ACC112 (cell line): Measurements from ENCODE around the gene LRBA.

Source experiments
- H2AFZ ChIP-seq: fragments of 200-600 bp; sonication (generic); one replicate; pipeline ENCODE4 v1.6.0; 2017; ENCODE audit warnings: antibody characterized with exemption, low read length; ENCODE audit not compliant: unreplicated experiment
- H3K27ac ChIP-seq: fragments of 200-600 bp; sonication (generic); 2 replicates; pipeline ENCODE4 v1.5.1; 2014; ENCODE audit warnings: low read depth, mild to moderate bottlenecking, antibody characterized with exemption, low read length, moderate library complexity
- H3K27me3 ChIP-seq: fragments of 200-600 bp; sonication (generic); 2 replicates; pipeline ENCODE4 v1.6.1; 2014; ENCODE audit warnings: mild to moderate bottlenecking, antibody characterized with exemption, low read length, moderate library complexity, mixed read lengths; ENCODE audit not compliant: insufficient read depth
- H3K36me3 ChIP-seq: fragments of 200-600 bp; sonication (generic); 2 replicates; pipeline ENCODE4 v1.6.1; 2016; ENCODE audit warnings: mild to moderate bottlenecking, antibody characterized with exemption, low read length, moderate library complexity, mixed read lengths; ENCODE audit not compliant: insufficient read depth
- H3K4me1 ChIP-seq: fragments of 200-600 bp; sonication (generic); one replicate; pipeline ENCODE4 v1.6.1; 2016; ENCODE audit warnings: low read length, mixed read lengths; ENCODE audit not compliant: insufficient read depth, unreplicated experiment, control insufficient read depth
- H3K4me3 ChIP-seq: fragments of 200-600 bp; sonication (generic); 2 replicates; pipeline ENCODE4 v1.5.1; 2014; ENCODE audit warnings: mild to moderate bottlenecking, low read depth, low read length
- H3K79me2 ChIP-seq: fragments of 200-600 bp; sonication (generic); one replicate; pipeline ENCODE4 v1.6.0; 2016; ENCODE audit warnings: low read length; ENCODE audit not compliant: control insufficient read depth, unreplicated experiment, insufficient read depth

Gene LRBA

DNA sequence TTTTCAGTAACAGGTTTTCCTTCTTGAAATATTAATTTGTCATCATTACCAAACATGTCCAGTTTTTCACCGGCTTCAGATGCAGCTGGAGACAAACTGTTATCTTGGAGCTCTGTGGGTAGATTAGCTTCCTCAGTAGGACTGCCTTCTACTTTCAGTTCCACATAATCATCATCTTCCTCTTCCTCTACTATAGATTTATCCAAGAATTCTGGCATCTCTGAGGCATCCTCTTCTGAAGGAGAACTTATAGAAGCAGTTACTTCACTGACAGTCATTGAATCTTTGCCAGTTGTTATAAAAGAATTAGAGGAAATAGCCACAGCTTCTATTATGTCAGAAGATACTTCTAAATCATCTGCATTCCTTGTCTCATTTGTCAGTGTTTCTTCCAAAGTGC lies 162.9 kb downstream of the LRBA start:
- H2AFZ ChIP-seq: no peak overlapping the region
- H3K4me1 ChIP-seq: no peaks in the 10 kb centered on the region
- H3K27me3 ChIP-seq: no peaks in the 10 kb centered on the region
- no peak overlapping the region for H3K27ac ChIP-seq
- H3K79me2 ChIP-seq: no peaks in the 10 kb centered on the region
- H3K4me3 ChIP-seq: no peak overlapping the region
- H3K36me3 ChIP-seq: peaks cover 5% of the 10 kb centered on the region; the same call in 1 of the 2 replicates

DNA sequence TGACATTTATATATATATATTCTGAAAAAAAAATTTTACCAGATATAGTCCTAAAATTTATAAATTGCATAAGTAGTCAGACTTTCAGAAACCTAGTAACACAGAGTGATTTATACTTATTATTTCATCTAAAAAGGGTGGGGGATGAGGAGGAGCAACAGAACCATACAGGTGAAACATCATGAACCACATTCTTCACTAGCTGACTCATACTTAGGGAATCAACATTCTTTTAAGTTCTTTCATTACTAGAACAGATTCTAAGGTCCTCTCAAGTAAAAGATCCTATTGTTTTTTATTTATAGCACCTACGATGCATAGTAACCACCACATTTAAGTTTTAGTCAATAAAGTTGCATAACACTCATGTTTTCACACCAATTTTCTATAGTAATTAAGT lies 166.1 kb downstream of the LRBA start:
- Histone ChIP-seq H3K4me1 (no peaks in the 10 kb centered on the region), H3K27me3 (no peaks in the 10 kb centered on the region), H3K27ac (no peak overlapping the region), H3K36me3 (peaks cover 5% of the 10 kb centered on the region; the same call in 1 of the 2 replicates), H3K79me2 (no peaks in the 10 kb centered on the region), H2AFZ (no peak overlapping the region), H3K4me3 (no peak overlapping the region)

DNA sequence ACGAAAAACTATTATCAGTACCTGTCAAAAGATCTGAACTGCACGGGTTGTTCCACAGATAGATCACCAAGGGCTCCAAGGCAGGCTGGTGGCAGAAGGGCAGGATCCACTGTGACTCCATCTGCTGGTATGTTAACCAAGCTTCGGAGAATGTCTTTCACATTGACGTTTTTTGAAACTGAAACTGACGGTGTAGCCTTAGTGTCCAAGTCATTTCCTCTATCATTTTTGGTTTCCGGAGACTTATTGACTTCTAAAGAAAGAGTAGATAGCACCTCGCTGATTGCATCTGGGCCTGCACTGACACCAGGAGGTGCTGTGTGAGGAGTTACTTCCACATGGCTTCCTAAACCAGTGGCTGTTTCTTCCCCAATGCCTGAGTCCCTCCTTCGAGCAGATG lies 186.9 kb downstream of the LRBA start:
- Histone ChIP-seq H3K79me2 (no peaks in the 10 kb centered on the region), H3K4me3 (no peak overlapping the region), H3K36me3 (0 out of 2 replicates have a peak, but pooled peaks cover 3% of the 10 kb centered on the region), H3K27ac (no peak overlapping the region), H3K27me3 (no peaks in the 10 kb centered on the region), H3K4me1 (no peaks in the 10 kb centered on the region), H2AFZ (no peak overlapping the region)

DNA sequence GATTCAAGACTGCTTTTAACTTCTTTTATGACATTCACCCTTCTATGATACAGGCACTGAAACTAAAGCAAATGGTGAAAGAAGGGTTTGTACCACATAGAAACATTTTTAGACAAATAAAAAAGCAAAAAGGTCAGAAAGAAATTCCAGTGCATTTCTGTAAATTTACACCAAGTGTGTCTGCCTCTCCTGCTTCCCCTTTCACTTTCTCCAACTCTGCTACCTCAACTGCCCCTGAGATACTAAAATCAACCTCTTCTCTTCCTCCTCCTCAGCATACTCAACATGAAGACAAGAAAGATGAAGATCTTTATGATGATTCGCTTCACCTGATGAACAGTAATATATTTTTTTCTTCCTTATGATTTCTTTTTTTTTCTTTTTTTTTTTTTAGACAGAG lies 187.9 kb downstream of the LRBA start:
- no peaks in the 10 kb centered on the region for H3K4me1 ChIP-seq
- no peak overlapping the region for H3K4me3 ChIP-seq
- H3K36me3 ChIP-seq: 0 out of 2 replicates have a peak, but pooled peaks cover 3% of the 10 kb centered on the region
- no peaks in the 10 kb centered on the region for H3K79me2 ChIP-seq
- no peak overlapping the region for H2AFZ ChIP-seq
- H3K27ac ChIP-seq: no peak overlapping the region
- no peaks in the 10 kb centered on the region for H3K27me3 ChIP-seq

DNA sequence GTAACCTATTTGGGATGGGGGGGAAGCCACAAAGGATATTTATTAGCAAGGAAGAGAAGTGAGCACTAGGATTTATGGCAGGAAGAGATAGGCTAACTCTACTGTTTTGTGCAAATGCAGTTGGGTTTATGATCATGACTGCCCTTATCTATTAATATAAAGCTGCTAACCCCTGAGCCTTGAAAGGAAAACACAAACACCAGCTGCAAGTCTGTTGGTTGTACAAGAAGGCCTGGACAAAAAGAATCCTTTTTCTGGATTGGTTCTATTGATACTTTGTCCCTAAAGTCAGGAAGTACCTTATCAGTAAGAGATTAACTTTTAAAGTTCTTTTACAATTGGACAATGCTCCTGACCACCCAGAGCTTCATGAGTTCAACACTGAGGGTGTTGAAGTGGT lies 188.8 kb downstream of the LRBA start:
- H3K4me1 ChIP-seq: no peaks in the 10 kb centered on the region
- no peak overlapping the region for H2AFZ ChIP-seq
- no peaks in the 10 kb centered on the region for H3K27me3 ChIP-seq
- 0 out of 2 replicates have a peak, but pooled peaks cover 3% of the 10 kb centered on the region for H3K36me3 ChIP-seq
- no peaks in the 10 kb centered on the region for H3K79me2 ChIP-seq
- H3K4me3 ChIP-seq: no peak overlapping the region
- H3K27ac ChIP-seq: no peak overlapping the region

DNA sequence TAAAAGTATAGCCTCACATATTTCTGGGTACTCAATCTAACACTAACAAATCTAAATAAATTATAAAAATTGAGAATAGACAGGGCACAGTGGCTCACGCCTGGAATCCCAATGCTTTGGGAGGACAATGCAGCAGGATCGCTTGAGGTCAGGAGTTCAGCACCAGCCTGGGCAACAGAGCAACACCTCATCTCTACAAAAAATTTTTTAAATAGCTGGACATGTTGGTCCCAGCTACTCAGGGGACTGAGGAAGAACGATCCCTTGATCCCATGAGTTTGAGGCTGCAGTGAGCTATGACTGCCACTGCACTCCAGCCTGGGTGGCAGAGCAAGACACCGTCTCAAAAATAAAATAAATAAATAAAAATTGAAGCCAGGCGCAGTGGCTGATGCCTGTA lies 192.7 kb downstream of the LRBA start:
- H3K79me2 ChIP-seq: no peaks in the 10 kb centered on the region
- H3K27me3 ChIP-seq: no peaks in the 10 kb centered on the region
- H3K36me3 ChIP-seq: no peaks in the 10 kb centered on the region
- H3K27ac ChIP-seq: no peak overlapping the region
- no peak overlapping the region for H3K4me3 ChIP-seq
- H2AFZ ChIP-seq: no peak overlapping the region
- peaks cover 10% of the 10 kb centered on the region for H3K4me1 ChIP-seq

DNA sequence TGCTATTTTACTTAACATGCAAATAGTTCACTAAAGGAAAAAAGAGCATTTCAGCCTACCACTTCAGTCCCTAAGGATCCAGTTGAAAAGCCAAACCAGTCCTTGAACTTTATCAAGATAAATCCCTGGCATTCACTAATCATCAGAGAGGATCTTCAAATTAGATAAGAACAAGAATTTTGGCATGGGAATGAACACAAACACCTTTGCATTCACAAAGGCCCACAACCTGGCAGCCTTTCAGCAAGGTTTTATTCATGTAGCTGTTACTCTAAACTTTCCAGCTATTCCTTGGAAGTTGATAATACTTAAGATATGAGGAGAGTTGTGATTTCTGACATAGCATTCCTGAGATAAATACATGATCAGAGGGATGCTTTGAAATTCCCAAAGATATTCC lies 193.4 kb downstream of the LRBA start:
- H3K27ac ChIP-seq: no peak overlapping the region
- H3K4me1 ChIP-seq: peaks cover 14% of the 10 kb centered on the region
- H3K36me3 ChIP-seq: no peaks in the 10 kb centered on the region

DNA sequence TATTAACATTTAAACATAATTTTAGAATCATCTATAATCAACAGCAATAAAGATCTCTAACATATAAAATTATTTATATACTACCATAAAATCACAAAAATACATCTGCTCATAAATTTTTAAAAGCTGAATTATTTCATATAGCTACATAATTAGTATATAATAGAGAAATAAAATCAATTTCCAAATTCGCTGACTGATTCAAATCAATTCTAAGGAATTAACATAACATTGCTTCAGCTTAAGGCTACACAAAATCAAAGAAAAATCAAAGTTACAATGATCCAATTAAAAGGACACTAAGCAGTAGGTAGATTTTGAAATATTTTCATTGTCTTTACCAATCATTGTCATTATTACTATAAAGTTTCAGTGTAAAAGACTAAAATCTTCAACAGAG lies 194.7 kb downstream of the LRBA start:
- no peaks in the 10 kb centered on the region for H3K36me3 ChIP-seq
- peaks cover 20% of the 10 kb centered on the region for H3K4me1 ChIP-seq
- no peaks in the 10 kb centered on the region for H3K27me3 ChIP-seq
- no peak overlapping the region for H3K4me3 ChIP-seq
- no peak overlapping the region for H3K27ac ChIP-seq
- H2AFZ ChIP-seq: no peak overlapping the region
- H3K79me2 ChIP-seq: no peaks in the 10 kb centered on the region

More for the DNA sequence above, 193.4 kb downstream of the LRBA start:
- H3K79me2 ChIP-seq: no peaks in the 10 kb centered on the region
- no peak overlapping the region for H3K4me3 ChIP-seq
- H3K27me3 ChIP-seq: no peaks in the 10 kb centered on the region
- no peak overlapping the region for H2AFZ ChIP-seq

DNA sequence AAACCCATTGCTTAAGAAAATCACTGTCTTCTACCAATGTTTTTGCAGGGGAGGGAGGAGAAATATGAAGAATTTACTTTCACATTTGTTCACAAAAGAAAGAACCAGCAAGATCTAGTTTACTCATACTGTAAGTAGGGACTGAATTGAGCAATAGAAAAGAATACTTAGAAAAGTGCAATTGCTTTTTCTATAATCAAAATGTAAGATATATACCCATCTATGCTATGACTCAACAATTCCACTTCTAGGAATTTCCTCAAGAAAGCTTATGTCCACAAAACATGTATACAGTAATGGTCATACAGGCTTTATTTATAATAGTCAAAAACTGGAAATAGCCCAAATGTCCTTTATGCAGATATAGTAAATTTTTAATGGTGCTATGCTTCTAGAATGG lies 196.4 kb downstream of the LRBA start:
- Histone ChIP-seq H3K79me2 (no peaks in the 10 kb centered on the region), H2AFZ (no peak overlapping the region), H3K4me1 (peaks cover 20% of the 10 kb centered on the region), H3K27me3 (no peaks in the 10 kb centered on the region), H3K27ac (no peak overlapping the region), H3K36me3 (no peaks in the 10 kb centered on the region), H3K4me3 (no peak overlapping the region)

DNA sequence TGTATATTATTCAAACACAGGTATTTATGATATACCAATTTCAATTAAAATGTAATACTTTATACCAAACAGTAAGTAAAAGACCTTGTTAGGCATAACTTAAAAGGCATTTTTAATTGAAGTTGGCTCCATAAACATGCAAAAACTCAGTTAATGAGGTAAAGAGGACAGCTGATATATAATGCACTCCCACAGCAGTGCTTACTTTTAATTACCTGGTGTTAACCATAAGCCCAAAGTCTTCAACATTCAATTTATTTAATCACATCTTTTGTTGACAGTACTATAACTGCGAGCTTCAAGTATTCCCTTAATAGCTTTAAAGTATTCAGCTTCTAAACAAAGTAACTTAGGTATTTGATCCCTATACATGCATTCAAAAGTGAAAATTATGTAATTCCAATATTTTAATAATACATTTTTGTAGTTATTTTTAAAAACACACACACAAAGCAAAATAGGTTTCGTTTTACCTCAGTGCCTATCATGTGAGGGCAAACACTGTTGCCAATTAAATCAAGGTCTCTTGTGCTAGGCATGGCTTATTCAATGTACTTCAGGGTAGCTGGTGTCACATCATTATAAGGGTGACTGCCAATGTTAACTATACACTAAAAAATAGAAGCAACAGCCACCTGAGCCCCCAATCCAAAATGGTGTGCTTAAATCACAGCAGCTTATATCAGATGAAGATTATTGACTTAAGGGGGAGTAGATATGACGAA lies 197.1 kb downstream of the LRBA start:
- no peak overlapping the region for H2AFZ ChIP-seq
- H3K27me3 ChIP-seq: no peaks in the 10 kb centered on the region
- H3K4me3 ChIP-seq: no peak overlapping the region
- H3K36me3 ChIP-seq: no peaks in the 10 kb centered on the region
- peaks cover 20% of the 10 kb centered on the region for H3K4me1 ChIP-seq
- H3K27ac ChIP-seq: no peak overlapping the region
- no peaks in the 10 kb centered on the region for H3K79me2 ChIP-seq

DNA sequence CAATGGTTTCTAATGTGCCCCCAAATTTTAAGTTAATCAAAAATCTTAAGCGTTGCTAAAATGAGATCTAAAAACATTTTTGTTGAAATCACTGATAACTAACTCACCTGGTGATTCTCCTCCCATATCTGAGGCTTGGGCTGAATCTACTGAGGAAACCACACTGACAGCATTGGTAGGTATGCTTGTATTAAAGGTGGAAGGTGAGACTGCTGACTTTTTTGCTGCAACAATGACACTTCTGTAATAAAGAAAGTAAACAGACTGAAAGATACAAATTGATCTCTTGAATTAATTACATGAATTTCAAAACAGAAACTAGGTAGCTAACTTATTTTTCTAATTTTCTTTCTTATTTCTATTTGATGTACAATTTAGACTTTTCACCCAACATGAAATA lies 198.1 kb downstream of the LRBA start:
- H2AFZ ChIP-seq: no peak overlapping the region
- no peaks in the 10 kb centered on the region for H3K36me3 ChIP-seq
- no peaks in the 10 kb centered on the region for H3K79me2 ChIP-seq
- no peak overlapping the region for H3K27ac ChIP-seq
- no peak overlapping the region for H3K4me3 ChIP-seq
- H3K27me3 ChIP-seq: no peaks in the 10 kb centered on the region
- peaks cover 20% of the 10 kb centered on the region for H3K4me1 ChIP-seq
